IPS DF 6.9 (cell line): ENCODE measurements around the gene NGEF.
"Not testable (repeated sequence)": the region's sequence is repeated elsewhere in the genome, so short reads cannot be mapped to it uniquely, and the experiment has no call there.

Experiments
- DNase-seq: peaks from one replicate; pipeline ENCODE4 v3.0.0-alpha.2; 2013; ENCODE audit warnings: low read depth, low spot score
- H3K27ac ChIP-seq: one replicate; pipeline ENCODE4 v1.5.1; 2013; ENCODE audit warnings: low read length, control low read depth
- H3K27me3 ChIP-seq: 2 replicates; pipeline ENCODE4 v1.6.1; 2013; ENCODE audit warnings: mild to moderate bottlenecking, low read length; ENCODE audit not compliant: control insufficient read depth, insufficient read depth
- H3K36me3 ChIP-seq: 2 replicates; pipeline ENCODE4 v1.6.1; 2013; ENCODE audit warnings: low read length; ENCODE audit not compliant: control insufficient read depth, insufficient read depth
- H3K4me1 ChIP-seq: 2 replicates; pipeline ENCODE4 v1.6.1; 2013; ENCODE audit warnings: low read length; ENCODE audit not compliant: control insufficient read depth, insufficient read depth
- H3K4me3 ChIP-seq: 2 replicates; pipeline ENCODE4 v1.5.1; 2013; ENCODE audit warnings: mild to moderate bottlenecking, low read length
- H3K9me3 ChIP-seq: 2 replicates; pipeline ENCODE4 v1.6.1; 2013; ENCODE audit warnings: low read length, inconsistent platforms; ENCODE audit not compliant: control insufficient read depth, insufficient read depth
- WGBS: extraction: QIAGEN DNeasy Blood & Tissue Kit; methylation state at CpG from one replicate; pipeline ENCODE4 v1.1.7; 2013; ENCODE audit warnings: mixed read lengths, missing lambda C conversion rate; ENCODE audit not compliant: insufficient read length, insufficient coverage; 5-methylcytosine and 5-hydroxymethylcytosine counted together

The NGEF gene

GRCh38 chr2:232857158-232857563, 155.9 kb downstream of the NGEF start:
- WGBS, result no CpG with 5 or more reads among the region's 4 CpGs
- H3K4me3 ChIP-seq, result no peak overlapping the region
- no peaks in the 10 kb centered on the region for H3K27me3 ChIP-seq
- H3K27ac ChIP-seq, result no peak overlapping the region
- peaks cover 12% of the 10 kb centered on the region for H3K36me3 ChIP-seq
- DNase-seq, result no peak
- no peaks in the 10 kb centered on the region for H3K9me3 ChIP-seq
- no peaks in the 10 kb centered on the region for H3K4me1 ChIP-seq

GRCh38 chr2:232854082-232854481, 159.0 kb downstream of the NGEF start:
- no peak for DNase-seq
- no peak overlapping the region for H3K4me3 ChIP-seq
- no peaks in the 10 kb centered on the region for H3K4me1 ChIP-seq
- no peak overlapping the region for H3K27ac ChIP-seq
- no peaks in the 10 kb centered on the region for H3K27me3 ChIP-seq
- WGBS, result no CpG with 5 or more reads among the region's 7 CpGs
- H3K36me3 ChIP-seq, result peaks cover 17% of the 10 kb centered on the region
- no peaks in the 10 kb centered on the region for H3K9me3 ChIP-seq

GRCh38 chr2:232852676-232853075, 160.4 kb downstream of the NGEF start:
- H3K4me1 ChIP-seq, result no peaks in the 10 kb centered on the region
- H3K9me3 ChIP-seq, result no peaks in the 10 kb centered on the region
- H3K27ac ChIP-seq, result no peak overlapping the region
- no peak overlapping the region for H3K4me3 ChIP-seq
- peaks cover 16% of the 10 kb centered on the region for H3K36me3 ChIP-seq
- no peaks in the 10 kb centered on the region for H3K27me3 ChIP-seq
- WGBS, result no CpG with 5 or more reads among the region's 2 CpGs
- DNase-seq, result no peak

GRCh38 chr2:232852081-232852480, 161.0 kb downstream of the NGEF start:
- WGBS, result no CpG with 5 or more reads among the region's 11 CpGs
- not testable (repeated sequence) for DNase-seq, H3K27ac ChIP-seq, H3K4me3 ChIP-seq, H3K4me1 ChIP-seq, H3K27me3 ChIP-seq, H3K9me3 ChIP-seq
- H3K36me3 ChIP-seq, result peaks cover 13% of the 10 kb centered on the region

GRCh38 chr2:232850039-232850438, 163.0 kb downstream of the NGEF start:
- H3K36me3 ChIP-seq, result peaks cover 12% of the 10 kb centered on the region

GRCh38 chr2:232846055-232846454, 167.0 kb downstream of the NGEF start:
- no peaks in the 10 kb centered on the region for H3K4me1 ChIP-seq
- no peaks in the 10 kb centered on the region for H3K9me3 ChIP-seq
- no peak overlapping the region for H3K4me3 ChIP-seq
- no peak overlapping the region for H3K27ac ChIP-seq
- peaks cover 15% of the 10 kb centered on the region for H3K36me3 ChIP-seq
- DNase-seq, result no peak
- H3K27me3 ChIP-seq, result no peaks in the 10 kb centered on the region

More at GRCh38 chr2:232850039-232850438, 163.0 kb downstream of the NGEF start:
- no CpG with 5 or more reads among the region's 3 CpGs for WGBS
- H3K4me3 ChIP-seq, result no peak overlapping the region
- no peak overlapping the region for H3K27ac ChIP-seq
- no peaks in the 10 kb centered on the region for H3K9me3 ChIP-seq
- H3K27me3 ChIP-seq, result no peaks in the 10 kb centered on the region
- no peak for DNase-seq
- H3K4me1 ChIP-seq, result no peaks in the 10 kb centered on the region

GRCh38 chr2:232843834-232844233, 169.2 kb downstream of the NGEF start:
- Histone ChIP-seq H3K4me3 (no peak overlapping the region), H3K36me3 (peaks cover 14% of the 10 kb centered on the region; the same call in 1 of the 2 replicates), H3K27me3 (no peaks in the 10 kb centered on the region), H3K4me1 (no peaks in the 10 kb centered on the region), H3K27ac (no peak overlapping the region), H3K9me3 (no peaks in the 10 kb centered on the region)
- DNase-seq, result no peak
- no CpG with 5 or more reads among the region's 3 CpGs for whole genome bisulfite sequencing

- Histone ChIP-seq H3K36me3 (peaks cover 12% of the 10 kb centered on the region; the same call in 1 of the 2 replicates), H3K27me3 (no peaks in the 10 kb centered on the region), H3K4me3 (no peak overlapping the region), H3K9me3 (no peaks in the 10 kb centered on the region; the same call in 1 of the 2 replicates), H3K27ac (no peak overlapping the region), H3K4me1 (no peaks in the 10 kb centered on the region)
- DNase-seq, result no peak
- no CpG with 5 or more reads among the region's 2 CpGs for WGBS
These were observed 170.4 kb downstream of the NGEF start for GRCh38 chr2:232842689-232843088.

GRCh38 chr2:232839411-232840079, 173.5 kb downstream of the NGEF start:
- Histone ChIP-seq H3K27me3 (no peaks in the 10 kb centered on the region), H3K36me3 (peaks cover 6% of the 10 kb centered on the region; the same call in 1 of the 2 replicates), H3K9me3 (no peaks in the 10 kb centered on the region; the same call in 1 of the 2 replicates), H3K4me3 (no peak overlapping the region), H3K4me1 (no peaks in the 10 kb centered on the region), H3K27ac (no peak overlapping the region)
- WGBS, result no CpG with 5 or more reads among the region's 9 CpGs
- no peak for DNase-seq

GRCh38 chr2:232838406-232838874, 174.6 kb downstream of the NGEF start:
- Histone ChIP-seq H3K27ac (no peak overlapping the region), H3K4me1 (no peaks in the 10 kb centered on the region), H3K36me3 (peaks cover 10% of the 10 kb centered on the region; the same call in 1 of the 2 replicates), H3K4me3 (no peak overlapping the region), H3K27me3 (no peaks in the 10 kb centered on the region), H3K9me3 (no peaks in the 10 kb centered on the region; the same call in 1 of the 2 replicates)
- no peak for DNase-seq
- no CpG with 5 or more reads among the region's 2 CpGs for WGBS

- Histone ChIP-seq H3K4me3 (no peak overlapping the region), H3K27me3 (no peaks in the 10 kb centered on the region), H3K9me3 (no peaks in the 10 kb centered on the region; the same call in 1 of the 2 replicates), H3K27ac (no peak overlapping the region), H3K36me3 (peaks cover 14% of the 10 kb centered on the region; the same call in 1 of the 2 replicates), H3K4me1 (no peaks in the 10 kb centered on the region)
- DNase-seq, result no peak
- WGBS, result no CpG with 5 or more reads among the region's 4 CpGs
These were observed 176.1 kb downstream of the NGEF start for GRCh38 chr2:232836934-232837333.
